WI38 (cell line): ENCODE results near the gene APOL1.
A peak's percentile ranks its signal among the peaks of the same experiment; 100 is the strongest.
"Not testable (repeated sequence)": the region's sequence is repeated elsewhere in the genome, so short reads cannot be mapped to it uniquely, and the experiment has no call there.

Experiments
- H3K4me3 ChIP-seq: 2 replicates; pipeline ENCODE4 v1.5.1; 2011; ENCODE audit warnings: low read depth, mild to moderate bottlenecking, control low read depth, low read length
- CTCF ChIP-seq: IDR thresholded peaks from 2 replicates; pipeline ENCODE4 v1.5.1; 2012; ENCODE audit warnings: low read depth, mild to moderate bottlenecking, control low read depth, low read length

Gene APOL1

GRCh38 chr22:36252754-36253522 lies at the start of gene APOL1:
TSS of gene APOL1 (plus strand) at chr22:36253133. CDS start at chr22:36254956, 1,823 bp downstream.
- peak within 1 kb of the TSS; percentile 24 for H3K4me3 ChIP-seq
- TF ChIP-seq CTCF = no peak

GRCh38 chr22:36203441-36203840 lies 49.5 kb upstream of the APOL1 start:
- not testable (repeated sequence) for H3K4me3 ChIP-seq

GRCh38 chr22:36204001-36204631 lies 48.8 kb upstream of the APOL1 start:
- H3K4me3 ChIP-seq = no peak overlapping the region
- no peak for TF ChIP-seq CTCF

GRCh38 chr22:36204632-36205015 lies 48.3 kb upstream of the APOL1 start:
- no peak for TF ChIP-seq CTCF
- no peak overlapping the region for H3K4me3 ChIP-seq

- H3K4me3 ChIP-seq = not testable (repeated sequence)
These were observed 47.4 kb upstream of the APOL1 start for GRCh38 chr22:36205573-36205972.

GRCh38 chr22:36206255-36206654 lies 46.7 kb upstream of the APOL1 start:
- no peak overlapping the region for H3K4me3 ChIP-seq
- no peak for TF ChIP-seq CTCF

- TF ChIP-seq CTCF = no peak
- H3K4me3 ChIP-seq = no peak overlapping the region
These were observed 44.7 kb upstream of the APOL1 start for GRCh38 chr22:36208162-36208765.

- H3K4me3 ChIP-seq = no peak overlapping the region
- no peak for TF ChIP-seq CTCF
These were observed 44.0 kb upstream of the APOL1 start for GRCh38 chr22:36208914-36209313.

GRCh38 chr22:36209488-36209908 lies 43.4 kb upstream of the APOL1 start:
- not testable (repeated sequence) for H3K4me3 ChIP-seq
